Stimulated activated CD4-positive, alpha-beta T cell treated with anti-CD3 and anti-CD28 coated beads, Interleukin-12 subunit alpha, Interleukin-12 subunit beta, amount 100 ng/mL, for 4 hours (primary cell): Measurements from ENCODE around the gene RFX4.
"Not testable (repeated sequence)": the region's sequence is repeated elsewhere in the genome, so short reads cannot be mapped to it uniquely, and the experiment has no call there.

Source experiments
- DNase-seq: peaks from one replicate; pipeline ENCODE4 v3.0.0-alpha.2; 2020

RFX4 gene

GRCh38 chr12:106594447-106594846, 11.6 kb downstream of the RFX4 start:
- no peak for DNase-seq

DNA sequence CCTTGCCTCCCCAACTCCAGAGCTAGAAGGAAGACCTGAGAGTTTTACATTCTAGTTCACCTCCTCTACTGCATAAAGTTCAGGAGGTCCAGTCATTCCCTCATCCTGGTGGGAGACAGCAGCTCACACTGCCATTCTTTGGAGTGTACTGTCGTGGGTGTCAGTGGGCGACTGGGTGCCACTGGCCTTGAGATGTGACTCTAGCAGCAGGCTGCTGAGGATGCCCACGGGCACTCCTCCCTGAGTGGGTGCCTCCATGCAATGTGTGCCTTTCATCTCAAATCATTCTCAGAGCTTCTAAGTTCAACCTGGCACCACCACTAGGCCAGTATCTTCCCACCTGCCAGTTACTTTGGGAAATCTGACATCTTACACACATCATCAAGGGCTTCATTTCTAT, 12.5 kb downstream of the RFX4 start:
- DNase-seq: no peak

DNA sequence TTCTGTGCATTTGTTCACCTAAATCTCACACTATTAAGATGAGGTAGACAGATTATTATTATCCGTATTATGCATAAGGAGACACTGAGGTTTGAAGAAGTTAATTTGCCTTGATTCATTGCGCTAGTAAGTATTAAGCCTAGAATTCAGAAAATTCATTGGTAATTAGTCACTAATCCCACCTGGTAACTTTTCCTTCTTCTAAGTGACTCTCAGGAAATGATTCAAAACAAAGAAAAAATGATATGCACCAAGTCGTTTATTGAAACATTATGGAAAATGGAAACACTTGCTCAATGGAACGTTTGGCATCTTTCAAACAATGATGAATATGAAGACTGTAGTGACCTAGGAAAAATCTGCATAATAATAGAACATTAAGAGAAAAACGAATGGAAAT, 15.2 kb downstream of the RFX4 start:
- DNase-seq: no peak

GRCh38 chr12:106599302-106599701, 16.5 kb downstream of the RFX4 start:
- no peak for DNase-seq

- DNase-seq: no peak
Observed at GRCh38 chr12:106600503-106600902, 17.7 kb downstream of the RFX4 start.

GRCh38 chr12:106601031-106601430, 18.2 kb downstream of the RFX4 start:
- DNase-seq: no peak

GRCh38 chr12:106601496-106601895, 18.7 kb downstream of the RFX4 start:
- no peak for DNase-seq

- no peak for DNase-seq
Observed at GRCh38 chr12:106602076-106602475, 19.3 kb downstream of the RFX4 start.

DNA sequence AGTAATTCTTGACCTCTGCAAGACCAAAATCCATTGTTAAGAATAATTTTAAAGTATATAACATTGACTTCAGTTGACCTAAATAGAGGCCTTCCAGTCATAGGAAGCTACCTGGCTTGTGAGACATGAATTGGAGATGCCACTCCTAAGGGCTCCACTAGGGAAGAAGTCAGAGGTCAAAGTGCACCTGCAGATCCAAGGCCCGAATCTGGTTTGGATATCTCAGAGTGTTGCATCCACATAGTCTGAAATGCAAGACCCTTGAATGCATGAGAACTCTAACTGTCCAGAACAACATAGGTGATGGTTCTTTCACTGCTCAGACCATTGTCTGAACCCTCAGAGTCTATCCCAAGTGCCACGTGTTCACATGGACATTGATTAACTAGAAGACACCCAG, 22.4 kb downstream of the RFX4 start:
- no peak for DNase-seq

GRCh38 chr12:106620588-106620987, 37.8 kb downstream of the RFX4 start:
- not testable (repeated sequence) for DNase-seq

DNA sequence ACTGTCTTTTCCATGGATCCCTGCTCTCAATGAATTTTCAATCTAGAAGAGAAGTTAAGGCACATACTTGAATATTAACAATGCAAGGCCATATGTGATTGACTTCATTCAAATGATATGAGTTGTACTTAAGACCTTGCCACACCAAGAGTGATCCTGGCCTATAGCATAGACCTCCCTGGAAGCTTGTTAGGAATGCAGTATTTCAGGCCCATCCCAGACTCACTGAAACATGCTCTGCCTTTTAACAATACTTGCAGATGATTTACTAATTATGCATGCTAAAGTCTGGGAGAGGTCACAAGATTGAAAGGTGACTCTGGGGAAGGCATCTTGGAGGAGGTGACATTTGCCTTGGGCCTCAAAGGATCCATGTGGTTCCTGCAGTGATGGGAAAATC, 43.2 kb downstream of the RFX4 start:
- DNase-seq: no peak

- DNase-seq: no peak
Observed at GRCh38 chr12:106629797-106630659, 47.2 kb downstream of the RFX4 start.

- no peak for DNase-seq
Observed at GRCh38 chr12:106631150-106631549, 48.3 kb downstream of the RFX4 start.

- no peak for DNase-seq
Observed at GRCh38 chr12:106631797-106632196, 49.0 kb downstream of the RFX4 start.

GRCh38 chr12:106632797-106633450, 50.1 kb downstream of the RFX4 start:
- DNase-seq: no peak

DNA sequence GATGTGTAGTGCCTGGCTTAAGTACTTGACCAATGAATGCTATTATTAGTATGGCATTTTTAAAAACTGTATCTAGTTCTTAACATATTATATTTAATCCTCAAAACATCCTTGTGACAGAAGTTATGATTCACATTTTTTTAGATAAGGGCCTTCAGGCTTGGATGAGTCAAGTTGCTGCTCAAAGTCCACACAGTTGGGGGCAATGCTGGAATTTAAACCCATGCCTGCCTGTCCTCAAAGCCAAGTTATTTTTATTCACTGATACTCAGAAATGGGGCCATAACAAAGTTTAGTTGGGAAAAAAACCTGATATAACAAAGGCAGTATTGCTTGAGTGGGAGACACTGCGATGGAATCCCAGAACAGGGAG, 50.6 kb downstream of the RFX4 start:
- DNase-seq: no peak

DNA sequence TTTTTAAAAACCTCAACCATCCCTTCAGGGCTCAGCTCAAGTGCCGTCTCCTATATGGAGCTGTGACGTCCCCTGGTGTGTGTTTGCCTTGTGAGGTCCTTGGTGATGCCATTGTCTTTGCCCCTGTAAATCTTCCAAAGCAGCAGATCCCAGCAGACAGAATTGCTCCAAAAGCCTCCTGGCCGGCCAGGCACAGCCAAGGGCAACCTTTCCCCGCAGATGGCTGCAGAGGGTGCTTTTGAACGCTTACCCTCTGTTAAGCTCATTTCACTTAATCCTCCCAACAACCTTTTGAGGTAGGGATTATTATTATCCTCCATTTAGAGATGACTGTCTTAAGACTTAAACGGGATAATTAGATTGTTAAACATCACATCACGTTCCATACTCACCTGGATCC, 51.4 kb downstream of the RFX4 start:
- DNase-seq: no peak

DNA sequence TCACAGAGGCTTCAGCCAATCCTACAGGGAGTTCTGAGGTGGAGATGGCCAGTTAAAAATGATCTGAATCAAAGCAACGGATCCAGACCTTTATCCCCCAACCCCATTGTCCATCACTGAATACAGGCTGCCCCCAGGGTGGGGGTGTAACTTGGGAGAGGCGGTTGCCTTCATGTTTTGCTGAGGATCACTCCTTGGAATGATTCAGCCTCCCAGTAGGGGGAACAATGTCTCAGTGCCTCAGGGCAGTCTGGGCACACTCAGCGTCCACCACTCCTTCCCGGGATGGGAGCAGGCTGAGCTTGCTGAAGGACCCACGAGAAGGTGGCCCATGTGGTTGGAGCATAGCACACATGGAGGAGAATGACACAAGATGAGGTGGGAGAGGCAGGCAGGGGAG, 60.2 kb downstream of the RFX4 start:
- no peak for DNase-seq

- no peak for DNase-seq
Observed at GRCh38 chr12:106644335-106645073, 61.7 kb downstream of the RFX4 start.

DNA sequence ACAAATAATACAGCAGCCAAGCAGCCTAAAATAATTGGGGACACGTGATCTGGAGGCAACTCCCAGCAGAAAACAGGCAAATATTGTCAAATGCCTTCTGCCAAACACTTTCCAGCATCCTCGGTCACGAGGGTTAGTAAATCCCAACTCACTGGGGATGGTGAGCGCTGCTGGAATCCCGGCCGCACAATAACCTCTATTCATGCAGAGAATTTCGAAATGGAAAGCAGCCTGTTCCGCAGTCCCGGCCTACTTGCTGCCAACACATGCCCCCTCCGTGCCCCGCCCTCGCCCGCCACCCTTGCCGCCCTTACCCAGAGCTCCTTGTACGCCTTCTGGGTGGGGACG, 62.2 kb downstream of the RFX4 start:
- no peak for DNase-seq

DNA sequence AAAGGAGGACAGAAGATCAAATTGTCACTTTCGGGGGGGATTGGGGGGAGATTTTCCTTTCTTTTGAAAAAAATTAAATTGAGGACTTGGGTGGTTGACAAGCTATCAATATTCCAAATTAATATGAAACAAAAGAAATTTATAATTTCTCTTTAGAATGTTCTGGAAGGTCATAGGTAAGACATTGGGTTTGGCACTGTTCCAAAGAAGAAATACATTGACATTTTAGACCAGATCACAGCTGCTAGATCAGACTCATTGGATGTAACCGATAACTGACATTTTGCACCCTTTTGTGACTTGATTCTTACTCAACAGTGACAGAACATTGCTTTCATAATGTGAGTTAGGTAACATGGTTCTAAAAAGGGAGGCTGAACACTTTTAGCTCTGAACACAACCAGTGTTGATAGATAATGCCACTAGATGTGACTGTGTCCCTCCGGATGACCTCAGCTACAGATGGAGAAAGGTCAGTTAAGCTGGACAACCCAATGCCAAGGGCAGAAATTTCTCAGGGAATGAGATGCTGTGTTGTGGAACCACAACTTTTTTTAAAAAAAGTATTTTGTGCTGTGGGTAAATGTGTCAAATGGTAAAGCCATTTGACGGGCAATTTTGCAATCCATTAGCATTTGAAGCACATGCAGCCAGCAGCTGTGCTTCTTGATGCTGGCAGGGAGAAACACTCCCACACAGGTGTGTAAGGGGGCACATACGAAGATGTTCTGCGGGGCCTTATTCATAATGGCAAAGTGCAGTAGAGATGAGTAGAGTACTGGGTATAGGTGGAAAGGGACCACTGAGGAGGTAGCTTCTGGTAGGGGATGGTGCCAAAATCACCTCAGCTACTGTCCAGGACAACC, 62.9 kb downstream of the RFX4 start:
- no peak for DNase-seq

- no peak for DNase-seq
Observed at GRCh38 chr12:106646472-106646871, 63.7 kb downstream of the RFX4 start.
